Spleen (tissue), 11 donors: Measurements from ENCODE around the gene IRAK4. TPM values are rescaled to one million over a fixed set of nuclear protein-coding genes. Genes with fewer than 3 reads are reported as not detected.

Experiments
- DNase-seq: peaks from one replicate; pipeline ENCODE4 v3.0.0-alpha.2; 2020
- H3K27ac ChIP-seq, 8 donors: fragments of 200-600 bp; sonication (generic) in 7 of 8; 1 replicate in 4 of 8; 2 replicates in 4 of 8; pipeline versions ENCODE4 v1.5.0 to v1.8.0; 2016 to 2021; ENCODE audit warnings: inconsistent platforms in 4 of 8, mild to moderate bottlenecking in 4 of 8, moderate library complexity in 1 of 8
- H3K27me3 ChIP-seq, 7 donors: fragments of 200-600 bp; sonication (generic) in 6 of 7; replicated peaks in 1 of 7; 1 replicate in 4 of 7; 2 replicates in 3 of 7; pipeline versions ENCODE4 v1.5.0 to v1.8.0; 2016 to 2021; ENCODE audit warnings: inconsistent platforms in 3 of 7, mild to moderate bottlenecking in 1 of 7
- H3K36me3 ChIP-seq, 6 donors: fragments of 200-600 bp; sonication (generic) in 5 of 6; 1 replicate in 4 of 6; 2 replicates in 2 of 6; pipeline versions ENCODE4 v1.5.0 to v1.8.0; 2016 to 2021; ENCODE audit warnings: inconsistent platforms in 2 of 6
- H3K4me1 ChIP-seq, 6 donors: fragments of 200-600 bp; sonication (generic) in 5 of 6; 1 replicate in 3 of 6; 2 replicates in 3 of 6; pipeline versions ENCODE4 v1.5.0 to v1.8.0; 2016 to 2021; ENCODE audit warnings: inconsistent platforms in 3 of 6
- H3K4me3 ChIP-seq, 8 donors: fragments of 200-600 bp; sonication (generic) in 7 of 8; 1 replicate in 4 of 8; 2 replicates in 4 of 8; pipeline versions ENCODE4 v1.5.0 to v1.8.0; 2016 to 2021; ENCODE audit warnings: inconsistent platforms in 4 of 8, mild to moderate bottlenecking in 4 of 8, moderate library complexity in 2 of 8
- H3K9me3 ChIP-seq, 8 donors: fragments of 200-600 bp; sonication (generic) in 7 of 8; 1 replicate in 4 of 8; 2 replicates in 4 of 8; pipeline versions ENCODE4 v1.5.0 to v1.8.0; 2016 to 2021; ENCODE audit warnings: inconsistent platforms in 4 of 8
- POLR2A ChIP-seq, 3 donors: fragments of 450-650 bp; IDR thresholded peaks; one replicate each; pipeline ENCODE4 v1.5.1; 2017; ENCODE audit warnings: antibody characterized with exemption in 3 of 3, mild to moderate bottlenecking in 1 of 3
- POLR2AphosphoS5 ChIP-seq, 3 donors: sonication (generic); formaldehyde crosslinking; IDR thresholded peaks; one replicate each; pipeline ENCODE4 v1.5.1; 2017; ENCODE audit warnings: antibody characterized with exemption in 3 of 3
- WGBS, 5 donors: extraction: QIAGEN DNeasy Blood & Tissue Kit in 3 of 5; methylation state at CpG; one replicate each; pipeline versions ENCODE4 v1.1.5 to v1.1.7; 2013 to 2018; 5-methylcytosine and 5-hydroxymethylcytosine counted together
- intact Hi-C: fragments of 100-400 bp; cut with DNase I; formaldehyde crosslinking; loops from one replicate; pipeline ENCODE4 v1.15.0; 2023; ENCODE audit warnings: low total_unique reads
- polyA plus RNA-seq, 3 donors: library from polyadenylated mRNA; stranded (reverse); fragments of 200-250 nt; gene quantifications; one replicate each; pipeline ENCODE4 v1.2.1, GENCODE V29; 2013
- total RNA-seq, 7 donors: library from RNA; depleted of rRNA in 3 of 7; stranded (reverse); fragments of >200 nt in 3 of 7; fragmentation: NEBNext Ultra II Directional in 4 of 7; extraction: Animal tissue kit (Norgen Biotek cat#: 25700) in 4 of 7; gene quantifications; one replicate each; pipeline versions ENCODE4 v1.1.0 to v1.2.1, GENCODE V29; 2016 to 2021
- TF ChIP-seq, protein P1 (sequence below), 11 experiments: fragments of 200-600 bp in 7 of 11; fragments of 450-650 bp in 4 of 11; sonication (generic) in 4 of 11; IDR thresholded peaks in 8 of 11; conservative IDR thresholded peaks in 3 of 11; 1 replicate in 7 of 11; 2 replicates in 4 of 11; pipeline versions ENCODE4 v1.4.0 to v1.8.0; 2016 to 2021; ENCODE audit warnings: antibody characterized with exemption in 11 of 11, inconsistent platforms in 4 of 11, mild to moderate bottlenecking in 1 of 11
- donor health status: healthy with polysubstance abuse.
- donor health status: DM: no; HTN: no; CAD: no; lungs with moderate emphysema.
- donor health status: DM: no; HTN: no; CAD: no.
- donor health status: Bipolar disorder and iron deficiency.
- donor health status: healthy.
- donor health status: DM: no; HTN: no; CAD: no.
- donor health status: DM: yes; HTN: yes; CAD: no.

The IRAK4 gene
- total and polyA plus RNA-seq, 10 donors, result 18.1 to 97.9 (median 39.7) TPM

- H3K4me3 ChIP-seq, result no peak overlapping the region
- TF ChIP-seq, protein P1, sequence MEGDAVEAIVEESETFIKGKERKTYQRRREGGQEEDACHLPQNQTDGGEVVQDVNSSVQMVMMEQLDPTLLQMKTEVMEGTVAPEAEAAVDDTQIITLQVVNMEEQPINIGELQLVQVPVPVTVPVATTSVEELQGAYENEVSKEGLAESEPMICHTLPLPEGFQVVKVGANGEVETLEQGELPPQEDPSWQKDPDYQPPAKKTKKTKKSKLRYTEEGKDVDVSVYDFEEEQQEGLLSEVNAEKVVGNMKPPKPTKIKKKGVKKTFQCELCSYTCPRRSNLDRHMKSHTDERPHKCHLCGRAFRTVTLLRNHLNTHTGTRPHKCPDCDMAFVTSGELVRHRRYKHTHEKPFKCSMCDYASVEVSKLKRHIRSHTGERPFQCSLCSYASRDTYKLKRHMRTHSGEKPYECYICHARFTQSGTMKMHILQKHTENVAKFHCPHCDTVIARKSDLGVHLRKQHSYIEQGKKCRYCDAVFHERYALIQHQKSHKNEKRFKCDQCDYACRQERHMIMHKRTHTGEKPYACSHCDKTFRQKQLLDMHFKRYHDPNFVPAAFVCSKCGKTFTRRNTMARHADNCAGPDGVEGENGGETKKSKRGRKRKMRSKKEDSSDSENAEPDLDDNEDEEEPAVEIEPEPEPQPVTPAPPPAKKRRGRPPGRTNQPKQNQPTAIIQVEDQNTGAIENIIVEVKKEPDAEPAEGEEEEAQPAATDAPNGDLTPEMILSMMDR (IDR thresholded peaks at IDR 0.05 in 8 of 11, conservative IDR thresholded peaks at IDR 0.05 in 3 of 11), result no peak
- no peak for TF ChIP-seq POLR2AphosphoS5 (IDR thresholded peaks at IDR 0.05)
- peaks cover 0 to 72% (median 62%) of the 10 kb centered on the region in 6 donors for H3K36me3 ChIP-seq
- H3K27me3 ChIP-seq, result no peaks in the 10 kb centered on the region
- H3K27ac ChIP-seq, result no peak overlapping the region
- no peaks in the 10 kb centered on the region for H3K4me1 ChIP-seq
- DNase-seq, result no peak
- intact Hi-C loops, result no loop called here
- H3K9me3 ChIP-seq, result no peaks in the 10 kb centered on the region
Measured at GRCh38 chr12:43786899-43787693, 28.3 kb downstream of the IRAK4 start.

- Histone ChIP-seq H3K4me3 (no peak overlapping the region), H3K27ac (no peak overlapping the region), H3K36me3 (peaks cover 0 to 67% (median 37%) of the 10 kb centered on the region in 6 donors), H3K27me3 (no peaks in the 10 kb centered on the region), H3K9me3 (no peaks in the 10 kb centered on the region), H3K4me1 (no peaks in the 10 kb centered on the region)
- intact Hi-C loops, result no loop called here
- TF ChIP-seq POLR2A (IDR thresholded peaks at IDR 0.05) (no peak), POLR2AphosphoS5 (IDR thresholded peaks at IDR 0.05) (no peak)
- TF ChIP-seq, protein P1 (IDR thresholded peaks at IDR 0.05 in 8 of 11, conservative IDR thresholded peaks at IDR 0.05 in 3 of 11), result no peak
- DNase-seq, result no peak
Measured at GRCh38 chr12:43789941-43790340, 31.2 kb downstream of the IRAK4 start.

DNA sequence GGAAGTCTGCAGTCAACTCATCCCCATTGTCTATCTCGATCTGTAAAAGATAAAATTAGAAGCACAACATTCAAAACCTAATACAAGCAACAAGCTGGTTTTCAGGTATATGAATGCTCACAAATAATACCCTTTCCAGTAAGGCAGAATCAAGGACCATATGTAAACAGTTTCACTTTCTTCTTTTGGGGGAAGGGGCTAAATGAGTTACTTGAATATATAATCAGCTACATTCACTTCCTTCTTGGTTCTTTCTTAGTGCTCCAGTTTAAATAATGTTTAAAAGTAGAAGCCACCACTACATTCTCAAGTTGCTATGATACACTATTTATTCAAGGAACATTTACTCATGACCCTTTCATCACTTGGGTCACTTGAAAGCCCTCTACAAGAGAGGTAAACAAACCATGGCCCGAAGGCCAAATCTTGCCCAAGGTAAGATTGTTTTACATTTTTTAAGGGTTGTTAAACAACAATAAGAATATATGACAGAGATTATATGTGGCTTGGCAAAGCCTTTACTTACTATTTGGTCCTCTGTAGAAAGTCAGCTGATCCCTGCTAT is 37.0 kb downstream of the IRAK4 start:
- intact Hi-C loops, result no loop called here
- peaks cover 0 to 11% (median 0%) of the 10 kb centered on the region in 6 donors for H3K4me1 ChIP-seq
- DNase-seq, result no peak
- H3K9me3 ChIP-seq, result no peaks in the 10 kb centered on the region
- WGBS, 5 donors, result 78 to 86% (median 81%) methylated on average over 2 of the region's 2 CpGs
- no peaks in the 10 kb centered on the region for H3K27me3 ChIP-seq
- H3K27ac ChIP-seq, result peak overlapping the region in 1 of 8 donors; percentile 0
- H3K36me3 ChIP-seq, result peaks cover 3 to 82% (median 57%) of the 10 kb centered on the region in 6 donors
- H3K4me3 ChIP-seq, result no peak overlapping the region
- no peak for TF ChIP-seq POLR2AphosphoS5 (IDR thresholded peaks at IDR 0.05)
- TF ChIP-seq POLR2A (IDR thresholded peaks at IDR 0.05), result no peak
- TF ChIP-seq, protein P1 (IDR thresholded peaks at IDR 0.05 in 8 of 11, conservative IDR thresholded peaks at IDR 0.05 in 3 of 11), result no peak

- no peak for DNase-seq
- Histone ChIP-seq H3K4me1 (peaks cover 2 to 22% (median 3%) of the 10 kb centered on the region in 6 donors), H3K27ac (no peak overlapping the region), H3K9me3 (no peaks in the 10 kb centered on the region), H3K27me3 (no peaks in the 10 kb centered on the region), H3K36me3 (peaks cover 3 to 96% (median 69%) of the 10 kb centered on the region in 6 donors), H3K4me3 (no peak overlapping the region)
- intact Hi-C loops, result no loop called here
- WGBS, 5 donors, result 83 to 91% (median 89%) methylated on average over 4 of the region's 4 CpGs
- TF ChIP-seq, protein P1 (IDR thresholded peaks at IDR 0.05 in 8 of 11, conservative IDR thresholded peaks at IDR 0.05 in 3 of 11), result no peak
- TF ChIP-seq POLR2AphosphoS5 (IDR thresholded peaks at IDR 0.05) (no peak), POLR2A (IDR thresholded peaks at IDR 0.05) (no peak)
Measured at GRCh38 chr12:43797561-43798217, 38.9 kb downstream of the IRAK4 start.
